ENCODE results near the gene VPS35. TPM values are rescaled to one million over a fixed set of nuclear protein-coding genes. Genes with fewer than 3 reads are reported as not detected.

VPS35 gene
- total RNA-seq, 1 experiment from 2014 or later = 181 TPM

DNA sequence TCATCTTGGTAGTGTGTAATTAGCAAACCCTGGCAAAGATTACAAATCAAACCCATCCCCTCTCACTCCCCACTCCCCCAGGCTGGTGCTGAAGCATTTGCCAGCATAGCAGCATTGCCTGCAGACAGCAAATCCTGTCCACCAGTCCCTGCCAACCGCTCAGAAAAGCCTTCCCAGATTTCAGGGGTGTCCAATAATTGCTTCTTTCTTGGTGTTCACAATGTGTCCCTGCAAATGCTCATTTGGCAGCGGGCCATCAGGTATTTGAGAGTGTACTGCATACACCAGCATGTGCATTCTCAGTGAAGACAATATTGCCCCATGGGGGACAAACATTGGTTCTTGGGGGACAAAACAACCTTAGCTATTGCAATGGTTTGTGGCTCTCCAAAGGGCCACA lies 28.7 kb upstream of the VPS35 start:
- TF ChIP-seq, protein P1, sequence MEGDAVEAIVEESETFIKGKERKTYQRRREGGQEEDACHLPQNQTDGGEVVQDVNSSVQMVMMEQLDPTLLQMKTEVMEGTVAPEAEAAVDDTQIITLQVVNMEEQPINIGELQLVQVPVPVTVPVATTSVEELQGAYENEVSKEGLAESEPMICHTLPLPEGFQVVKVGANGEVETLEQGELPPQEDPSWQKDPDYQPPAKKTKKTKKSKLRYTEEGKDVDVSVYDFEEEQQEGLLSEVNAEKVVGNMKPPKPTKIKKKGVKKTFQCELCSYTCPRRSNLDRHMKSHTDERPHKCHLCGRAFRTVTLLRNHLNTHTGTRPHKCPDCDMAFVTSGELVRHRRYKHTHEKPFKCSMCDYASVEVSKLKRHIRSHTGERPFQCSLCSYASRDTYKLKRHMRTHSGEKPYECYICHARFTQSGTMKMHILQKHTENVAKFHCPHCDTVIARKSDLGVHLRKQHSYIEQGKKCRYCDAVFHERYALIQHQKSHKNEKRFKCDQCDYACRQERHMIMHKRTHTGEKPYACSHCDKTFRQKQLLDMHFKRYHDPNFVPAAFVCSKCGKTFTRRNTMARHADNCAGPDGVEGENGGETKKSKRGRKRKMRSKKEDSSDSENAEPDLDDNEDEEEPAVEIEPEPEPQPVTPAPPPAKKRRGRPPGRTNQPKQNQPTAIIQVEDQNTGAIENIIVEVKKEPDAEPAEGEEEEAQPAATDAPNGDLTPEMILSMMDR (IDR thresholded peaks at IDR 0.05; ENCODE audit: unreplicated experiment) = no peak
- Mint-ChIP-seq H3K27me3 (ENCODE audit: unreplicated experiment) (no peaks in the 10 kb centered on the region), H3K36me3 (ENCODE audit: insufficient read depth, unreplicated experiment) (no peaks in the 10 kb centered on the region), H3K4me1 (ENCODE audit: low read depth, unreplicated experiment) (no peaks in the 10 kb centered on the region), H3K9me3 (ENCODE audit: low read depth, unreplicated experiment) (no peaks in the 10 kb centered on the region), H3K4me3 (ENCODE audit: low read depth, unreplicated experiment) (no peak overlapping the region), H3K27ac (ENCODE audit: unreplicated experiment) (no peak overlapping the region)
- BruUV-seq (replicated peaks) = no TSS peak
- intact Hi-C loops (cut with micrococcal nuclease; ENCODE audit: unreplicated experiment) = no loop called here
- DNase-seq = no peak
- CTCF ChIA-PET = no interaction called here

DNA sequence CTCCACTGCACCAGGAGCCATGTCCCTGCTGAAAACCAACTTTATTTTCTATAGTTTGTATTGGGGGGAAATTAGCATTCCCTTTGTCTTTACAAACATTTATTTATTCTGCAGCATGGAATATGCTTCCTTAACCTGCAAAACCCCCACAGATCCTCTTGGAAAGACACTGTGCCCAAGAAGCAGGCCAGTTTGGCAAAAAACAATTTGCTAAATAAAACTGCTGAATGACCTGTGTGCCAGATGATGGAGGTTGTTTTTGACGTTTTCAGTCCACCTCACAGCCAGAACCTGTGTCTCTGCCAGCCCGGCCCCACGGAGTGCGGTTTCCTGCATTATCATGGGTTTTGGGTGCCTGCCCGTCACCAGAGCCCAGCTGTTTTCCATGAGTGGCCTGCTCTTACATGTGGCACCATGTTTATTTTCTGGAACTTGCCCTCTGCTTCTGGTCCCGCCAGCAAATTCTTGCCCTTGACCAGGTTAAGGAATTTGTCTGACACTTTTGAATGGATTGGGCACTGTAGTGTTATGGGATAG lies 26.9 kb upstream of the VPS35 start:
- H3K36me3 Mint-ChIP-seq (ENCODE audit: insufficient read depth, unreplicated experiment) = no peaks in the 10 kb centered on the region
- no peaks in the 10 kb centered on the region for H3K4me1 Mint-ChIP-seq (ENCODE audit: low read depth, unreplicated experiment)
- intact Hi-C loops (cut with micrococcal nuclease; ENCODE audit: unreplicated experiment) = no loop called here
- no peaks in the 10 kb centered on the region for H3K9me3 Mint-ChIP-seq (ENCODE audit: low read depth, unreplicated experiment)
- no TSS peak for BruUV-seq (replicated peaks)
- TF ChIP-seq, protein P1 (IDR thresholded peaks at IDR 0.05; ENCODE audit: unreplicated experiment) = no peak
- DNase-seq = no peak
- CTCF ChIA-PET = no interaction called here
- H3K27ac Mint-ChIP-seq (ENCODE audit: unreplicated experiment) = no peak overlapping the region
- H3K27me3 Mint-ChIP-seq (ENCODE audit: unreplicated experiment) = no peaks in the 10 kb centered on the region
- H3K4me3 Mint-ChIP-seq (ENCODE audit: low read depth, unreplicated experiment) = no peak overlapping the region

DNA sequence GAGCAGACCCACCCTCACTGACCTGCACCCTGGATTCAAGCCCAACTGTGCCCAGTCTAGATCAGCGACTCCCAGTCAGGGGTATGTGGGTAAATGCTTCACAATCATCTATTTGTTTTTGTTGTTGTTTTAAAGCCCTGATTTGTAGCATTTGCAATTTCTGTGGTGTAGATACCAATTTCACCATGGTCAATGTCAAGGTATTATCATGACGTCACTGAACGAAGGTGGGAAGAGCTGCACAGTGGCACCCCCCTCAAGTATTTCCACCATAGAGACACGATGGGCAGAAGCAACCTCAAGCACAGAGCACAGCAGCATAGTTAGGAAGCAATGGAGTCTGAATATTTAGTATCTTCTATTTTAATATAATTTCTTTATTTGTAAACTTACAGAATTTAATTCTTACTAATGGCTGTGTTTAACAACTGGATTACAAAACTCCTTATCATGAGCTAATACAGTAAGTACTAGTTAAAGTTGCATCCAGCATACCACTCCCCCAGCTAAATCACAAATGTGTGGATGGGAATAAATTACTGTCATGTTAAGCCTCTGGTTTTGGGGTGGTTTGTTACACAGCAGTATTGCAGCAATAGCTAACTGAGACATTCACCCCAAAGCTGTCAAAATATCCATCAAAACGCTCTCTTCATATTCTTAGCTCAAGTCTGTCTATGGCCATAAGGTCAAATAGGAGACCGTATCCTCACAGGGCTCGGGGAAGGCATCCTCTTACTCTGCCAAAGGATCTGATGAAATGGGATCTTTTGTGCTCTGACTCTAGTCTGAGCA lies 26.0 kb upstream of the VPS35 start:
- no peaks in the 10 kb centered on the region for H3K9me3 Mint-ChIP-seq (ENCODE audit: low read depth, unreplicated experiment)
- BruUV-seq (replicated peaks) = no TSS peak
- H3K27me3 Mint-ChIP-seq (ENCODE audit: unreplicated experiment) = no peaks in the 10 kb centered on the region
- CTCF ChIA-PET = no interaction called here
- TF ChIP-seq, protein P1 (IDR thresholded peaks at IDR 0.05; ENCODE audit: unreplicated experiment) = no peak
- no peaks in the 10 kb centered on the region for H3K36me3 Mint-ChIP-seq (ENCODE audit: insufficient read depth, unreplicated experiment)
- no peak overlapping the region for H3K27ac Mint-ChIP-seq (ENCODE audit: unreplicated experiment)
- DNase-seq = no peak
- H3K4me3 Mint-ChIP-seq (ENCODE audit: low read depth, unreplicated experiment) = no peak overlapping the region
- H3K4me1 Mint-ChIP-seq (ENCODE audit: low read depth, unreplicated experiment) = no peaks in the 10 kb centered on the region
- intact Hi-C loops (cut with micrococcal nuclease; ENCODE audit: unreplicated experiment) = no loop called here

DNA sequence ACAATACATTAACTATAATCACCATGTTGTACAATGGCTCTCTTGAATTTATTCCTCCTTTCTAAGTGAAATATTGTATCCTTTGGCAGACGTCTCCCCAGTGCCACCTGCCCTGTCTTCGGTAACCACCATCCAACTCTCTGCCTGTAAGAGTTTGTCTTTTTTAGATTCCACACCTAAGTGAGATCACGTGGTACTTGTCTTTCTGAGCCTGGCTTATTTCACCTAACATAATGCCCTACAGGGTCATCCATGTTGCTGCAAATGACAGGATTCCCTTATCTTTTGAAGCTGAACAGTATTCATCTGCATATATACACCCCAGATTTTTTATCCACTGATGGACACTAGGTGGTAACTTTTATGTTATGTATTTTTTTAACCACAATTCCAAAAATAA lies 24.7 kb upstream of the VPS35 start:
- no peaks in the 10 kb centered on the region for H3K9me3 Mint-ChIP-seq (ENCODE audit: low read depth, unreplicated experiment)
- no peaks in the 10 kb centered on the region for H3K4me1 Mint-ChIP-seq (ENCODE audit: low read depth, unreplicated experiment)
- BruUV-seq (replicated peaks) = no TSS peak
- H3K27me3 Mint-ChIP-seq (ENCODE audit: unreplicated experiment) = no peaks in the 10 kb centered on the region
- no peak for DNase-seq
- no peak overlapping the region for H3K27ac Mint-ChIP-seq (ENCODE audit: unreplicated experiment)
- H3K4me3 Mint-ChIP-seq (ENCODE audit: low read depth, unreplicated experiment) = no peak overlapping the region
- intact Hi-C loops (cut with micrococcal nuclease; ENCODE audit: unreplicated experiment) = no loop called here
- CTCF ChIA-PET = no interaction called here
- no peaks in the 10 kb centered on the region for H3K36me3 Mint-ChIP-seq (ENCODE audit: insufficient read depth, unreplicated experiment)
- TF ChIP-seq, protein P1 (IDR thresholded peaks at IDR 0.05; ENCODE audit: unreplicated experiment) = no peak

All from Calu3 (cell line).